Fibroblast of peridontal ligament (primary cell): ENCODE data around the gene APBB2.

Experiments used
- DNase-seq: peaks from one replicate; pipeline ENCODE4 v3.0.0-alpha.2; 2010; ENCODE audit errors: extremely low read depth

Gene APBB2

GRCh38 chr4:41136456-41136855 is 77.9 kb downstream of the APBB2 start:
- no peak for DNase-seq

DNA sequence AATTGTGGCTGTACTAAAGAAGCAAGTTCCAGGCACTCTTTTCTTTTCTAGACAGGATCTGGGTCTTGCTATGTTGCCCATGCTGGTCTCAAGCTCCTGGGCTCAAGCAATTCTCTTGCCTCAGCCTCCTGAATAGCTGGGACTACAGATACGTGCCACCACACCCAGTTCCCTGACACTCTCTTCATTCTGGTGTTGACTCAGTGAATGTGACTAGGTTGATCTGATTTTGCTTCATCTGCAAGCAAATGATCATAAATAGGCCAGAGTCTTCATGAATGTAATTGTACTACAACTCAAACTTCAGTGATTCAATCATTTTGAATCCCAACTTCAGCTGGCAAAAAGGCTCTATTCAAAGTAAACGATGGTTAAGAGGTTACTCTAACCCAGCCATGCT is 78.5 kb downstream of the APBB2 start:
- no peak for DNase-seq

DNA sequence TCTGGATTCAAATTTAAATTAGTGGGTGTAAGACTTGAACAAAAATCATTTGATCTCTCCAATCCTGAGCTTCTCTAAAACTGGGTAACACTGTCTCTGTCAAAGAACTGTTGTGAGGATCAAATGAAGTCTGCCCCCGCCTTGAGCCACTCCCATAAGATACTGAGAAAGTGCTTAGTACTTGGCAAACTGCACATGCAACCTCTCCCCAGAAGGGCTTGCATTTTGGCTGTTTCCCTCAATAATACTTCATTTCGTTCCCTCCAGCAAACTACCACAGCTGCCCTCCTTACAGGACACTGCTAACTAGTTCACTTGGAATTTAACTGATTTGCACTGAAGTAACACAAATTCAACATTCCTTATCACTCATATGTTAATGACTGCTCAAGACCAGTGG is 79.8 kb downstream of the APBB2 start:
- no peak for DNase-seq

GRCh38 chr4:41133454-41134018 is 80.8 kb downstream of the APBB2 start:
- DNase-seq: no peak

DNA sequence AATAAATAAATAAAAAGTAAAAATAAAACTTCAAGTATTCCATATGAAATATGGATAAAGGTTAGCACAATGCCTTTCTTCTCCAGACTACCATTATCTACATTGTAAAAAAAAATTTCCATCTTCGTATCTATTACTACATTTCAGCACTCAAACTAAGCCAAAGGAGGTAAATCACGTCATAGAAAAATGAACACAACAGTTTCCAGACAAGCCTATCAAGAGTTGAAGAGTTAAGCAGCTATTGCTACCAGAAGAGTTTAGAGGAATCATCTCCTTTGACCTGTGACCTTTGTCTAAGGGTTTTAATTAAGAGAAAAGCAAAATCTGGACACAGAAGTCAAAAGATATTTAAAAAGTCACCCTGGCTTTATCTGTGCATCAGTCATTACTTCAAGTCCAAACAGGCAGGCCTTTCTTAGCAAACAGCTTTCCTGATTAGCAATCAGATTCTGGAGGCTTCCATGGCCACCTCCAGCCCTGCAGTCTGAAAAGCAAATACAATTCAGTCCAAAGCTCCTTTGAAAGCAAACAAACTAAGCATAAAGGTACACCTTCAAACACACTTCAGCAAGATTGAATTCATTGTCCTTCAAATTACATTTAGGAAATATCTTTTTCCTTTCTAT is 82.2 kb downstream of the APBB2 start:
- no peak for DNase-seq

- DNase-seq: no peak
Observed at GRCh38 chr4:41129936-41130440, 84.4 kb downstream of the APBB2 start.

DNA sequence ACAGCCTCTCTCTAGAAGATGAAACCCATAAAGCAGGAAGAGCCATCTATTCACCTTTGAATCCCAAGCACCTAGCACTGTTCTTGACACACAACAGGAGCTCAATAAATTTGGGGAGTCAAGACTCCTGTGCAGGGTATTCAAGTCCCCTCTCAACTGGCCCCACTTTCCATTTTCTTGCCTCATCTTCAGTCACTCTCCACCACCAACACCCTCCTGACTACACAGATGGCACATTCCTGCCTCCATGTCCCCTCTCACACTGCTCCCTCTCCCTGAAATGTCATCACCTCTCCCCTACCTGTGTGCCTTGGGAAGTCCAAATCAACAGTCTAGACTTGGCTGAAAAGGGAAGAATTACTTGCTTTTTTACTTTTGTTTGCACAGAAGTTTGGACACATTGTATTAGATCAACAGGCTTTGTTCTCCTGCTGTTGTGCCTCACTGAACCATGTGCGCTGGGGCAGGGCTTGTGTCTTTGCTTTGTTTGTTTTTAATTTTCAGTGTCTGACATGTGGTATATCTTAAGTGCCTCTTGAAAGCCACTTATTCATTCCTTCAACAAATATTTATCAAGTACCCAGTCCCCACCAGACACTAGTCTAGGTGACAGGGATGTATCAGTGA is 85.1 kb downstream of the APBB2 start:
- DNase-seq: no peak

GRCh38 chr4:41125558-41126311 is 88.6 kb downstream of the APBB2 start:
- DNase-seq: peak; percentile 78

DNA sequence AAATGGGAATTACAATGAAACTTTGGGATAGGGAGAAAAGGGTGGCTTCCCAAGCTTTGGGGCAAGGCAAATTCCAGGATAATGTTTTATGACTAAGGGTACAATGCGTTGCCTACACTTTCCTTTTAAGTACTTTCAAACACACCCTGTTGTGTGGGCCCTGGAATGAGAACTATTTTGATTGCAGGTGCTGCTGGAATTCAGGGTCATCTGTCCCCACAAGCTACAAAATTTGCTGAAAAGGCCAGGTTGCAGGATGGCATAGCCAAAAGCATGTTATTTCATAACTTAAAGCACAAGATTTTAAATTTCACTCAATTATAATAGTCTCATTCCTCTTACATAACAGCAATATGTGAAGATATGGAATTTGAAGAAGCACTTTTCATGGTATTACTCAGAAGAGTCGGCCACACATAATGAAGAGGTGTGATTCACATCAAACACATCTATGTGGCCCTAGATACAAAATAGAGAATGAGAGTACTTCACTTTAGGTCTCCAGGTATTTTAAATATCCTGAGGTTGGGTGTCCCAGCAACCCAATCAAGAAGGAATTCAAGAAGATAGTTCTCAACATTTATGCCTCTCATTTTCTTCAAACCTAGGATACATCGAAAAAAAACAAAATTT is 89.3 kb downstream of the APBB2 start:
- DNase-seq: no peak

- no peak for DNase-seq
Observed at GRCh38 chr4:41122775-41123174, 91.6 kb downstream of the APBB2 start.

GRCh38 chr4:41122309-41122708 is 92.0 kb downstream of the APBB2 start:
- DNase-seq: no peak

GRCh38 chr4:41121906-41122305 is 92.4 kb downstream of the APBB2 start:
- no peak for DNase-seq

DNA sequence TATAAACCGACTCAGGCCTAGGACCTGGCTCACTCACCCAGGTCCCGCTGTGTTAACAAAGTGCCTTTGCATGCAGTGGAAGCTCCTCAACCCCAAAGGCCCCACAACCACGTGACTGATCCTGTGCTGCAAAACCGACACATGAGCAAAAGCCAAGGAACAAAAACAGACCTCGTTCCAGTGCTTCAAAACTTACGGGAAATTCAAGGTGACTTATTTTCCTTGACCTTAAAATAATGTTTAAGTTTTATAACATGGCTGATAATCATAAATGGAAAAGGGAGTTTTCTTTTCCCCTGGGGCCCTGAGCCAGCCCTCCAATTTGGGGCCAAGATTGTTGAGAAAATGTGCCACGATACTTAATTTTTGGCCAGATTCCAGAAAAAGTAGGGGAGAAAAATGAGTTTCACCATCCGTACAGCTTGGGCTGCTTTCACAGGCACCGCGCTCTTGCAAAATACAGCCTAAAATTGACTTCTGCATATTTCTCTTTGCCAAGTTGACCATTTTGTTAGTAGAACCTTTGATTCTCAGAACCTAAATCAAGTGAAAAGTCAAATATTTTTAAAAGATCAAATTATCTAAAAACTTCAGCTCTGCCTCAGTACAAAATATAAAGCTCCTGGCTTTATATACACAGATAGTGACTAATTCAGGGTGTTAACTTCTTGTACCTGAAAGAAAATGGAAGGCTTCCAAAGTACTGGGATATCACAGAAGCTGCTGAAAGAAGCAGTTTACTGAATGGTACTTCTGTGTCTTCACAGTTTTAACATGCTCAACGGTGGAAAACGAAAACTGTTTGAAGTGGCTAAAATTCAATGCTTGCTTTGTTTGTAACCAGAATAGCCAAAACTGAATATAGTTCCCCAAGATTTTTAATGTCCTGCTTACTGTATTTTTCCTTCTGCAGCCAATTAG is 93.8 kb downstream of the APBB2 start:
- no peak for DNase-seq

GRCh38 chr4:41119867-41120295 is 94.5 kb downstream of the APBB2 start:
- no peak for DNase-seq

GRCh38 chr4:41111791-41112190 is 102.6 kb downstream of the APBB2 start:
- no peak for DNase-seq

GRCh38 chr4:41110050-41110449 is 104.3 kb downstream of the APBB2 start:
- no peak for DNase-seq

DNA sequence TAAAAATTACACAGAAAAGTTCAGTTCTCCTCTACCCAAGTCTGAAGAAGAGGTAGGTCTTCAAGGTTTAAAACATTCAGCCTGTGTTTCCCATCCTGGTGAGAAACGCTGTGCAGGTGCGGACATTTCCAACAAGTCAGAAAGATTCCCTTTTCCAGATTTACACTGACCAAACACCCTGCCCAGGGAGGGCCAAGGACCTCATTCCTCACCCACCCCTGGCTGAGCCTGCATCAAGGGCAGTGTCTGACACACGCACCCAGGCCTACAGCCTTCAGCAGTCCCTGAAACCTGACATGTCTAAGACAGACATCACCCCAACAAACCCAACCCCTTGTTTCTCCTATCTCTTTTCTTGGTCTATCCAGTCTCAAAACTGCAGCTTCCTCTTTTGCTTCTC is 105.9 kb downstream of the APBB2 start:
- no peak for DNase-seq

GRCh38 chr4:41106694-41107419 is 107.5 kb downstream of the APBB2 start:
- no peak for DNase-seq

DNA sequence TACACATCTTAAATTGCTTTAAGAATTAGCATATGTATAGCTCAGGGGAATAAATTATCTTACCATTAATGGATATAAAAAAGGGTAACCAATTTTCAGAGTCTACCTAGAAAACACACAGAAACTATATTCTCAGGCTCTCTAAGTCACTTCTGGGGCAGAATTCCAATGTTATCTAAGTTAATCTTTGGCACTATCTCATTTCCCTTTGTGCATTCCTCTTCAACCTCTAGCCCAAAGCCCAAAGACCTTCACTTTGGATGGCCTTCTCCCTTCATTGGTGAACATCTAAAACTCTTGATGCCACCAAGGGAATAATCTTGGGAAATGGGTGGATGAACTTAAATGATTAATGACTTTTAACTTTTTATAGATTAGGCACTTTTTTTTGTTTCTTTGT is 108.3 kb downstream of the APBB2 start:
- DNase-seq: no peak

GRCh38 chr4:41104155-41104554 is 110.2 kb downstream of the APBB2 start:
- no peak for DNase-seq
